CD14-positive monocyte (primary cell): Measurements from ENCODE around the gene CSAD. TPM values are rescaled to one million over a fixed set of nuclear protein-coding genes. Genes with fewer than 3 reads are reported as not detected.

Experiments used
- DNase-seq, 3 donors: peaks; one replicate each; pipeline ENCODE4 v3.0.0-alpha.2; 2011 to 2022
- H2AFZ ChIP-seq: 2 replicates; pipeline ENCODE4 v1.6.0; 2012; ENCODE audit warnings: mild to moderate bottlenecking, low read depth, low read length, inconsistent platforms; ENCODE audit not compliant: insufficient read depth, poor library complexity, severe bottlenecking
- H3K27ac ChIP-seq, 2 donors: 1 replicate in 1 of 2; 2 replicates in 1 of 2; pipeline ENCODE4 v1.5.1; 2012 to 2013; ENCODE audit warnings: low read length in 2 of 2, control low read depth in 1 of 2, inconsistent platforms in 1 of 2, low read depth in 1 of 2, mild to moderate bottlenecking in 1 of 2
- H3K27me3 ChIP-seq, 2 donors: one replicate each; pipeline versions ENCODE4 v1.6.0 to v1.6.1; 2011 to 2013; ENCODE audit warnings: low read length in 2 of 2; ENCODE audit not compliant: control insufficient read depth in 2 of 2, insufficient read depth in 2 of 2
- H3K36me3 ChIP-seq, 2 donors: replicated peaks in 1 of 2; 1 replicate in 1 of 2; 2 replicates in 1 of 2; pipeline versions ENCODE4 v1.5.1 to v1.6.1; 2012 to 2013; ENCODE audit warnings: low read length in 2 of 2, control low read depth in 1 of 2, inconsistent platforms in 1 of 2, mild to moderate bottlenecking in 1 of 2; ENCODE audit not compliant: insufficient read depth in 2 of 2, control insufficient read depth in 1 of 2
- H3K4me1 ChIP-seq, 2 donors: 1 replicate in 1 of 2; 2 replicates in 1 of 2; pipeline versions ENCODE4 v1.5.1 to v1.6.1; 2012 to 2013; ENCODE audit warnings: low read length in 2 of 2, control low read depth in 1 of 2, inconsistent platforms in 1 of 2, mild to moderate bottlenecking in 1 of 2, moderate library complexity in 1 of 2; ENCODE audit not compliant: insufficient read depth in 2 of 2, control insufficient read depth in 1 of 2
- H3K4me2 ChIP-seq: replicated peaks from 2 replicates; pipeline ENCODE3; 2012; ENCODE audit warnings: low read length, moderate library complexity, mild to moderate bottlenecking; ENCODE audit not compliant: poor library complexity, severe bottlenecking; ENCODE audit errors: extremely low read depth
- H3K4me3 ChIP-seq, 3 experiments: fragments of 200-600 bp in 1 of 3; sonication (generic) in 1 of 3; replicated peaks in 1 of 3; 1 replicate in 2 of 3; 2 replicates in 1 of 3; pipeline ENCODE4 v1.5.1; 2011 to 2013; ENCODE audit warnings: low read length in 3 of 3, mild to moderate bottlenecking in 3 of 3, control low read depth in 2 of 3, low read depth in 2 of 3, inconsistent platforms in 1 of 3, moderate library complexity in 1 of 3
- H3K79me2 ChIP-seq: 2 replicates; pipeline ENCODE4 v1.6.0; 2012; ENCODE audit warnings: mild to moderate bottlenecking, control low read depth, inconsistent platforms, low read length, moderate library complexity; ENCODE audit not compliant: insufficient read depth
- H3K9ac ChIP-seq: 2 replicates; pipeline ENCODE4 v1.6.0; 2017; ENCODE audit warnings: low read length, mild to moderate bottlenecking; ENCODE audit not compliant: insufficient read depth, poor library complexity, severe bottlenecking
- H3K9me3 ChIP-seq, 2 donors: replicated peaks in 1 of 2; 1 replicate in 1 of 2; 2 replicates in 1 of 2; pipeline versions ENCODE4 v1.5.1 to v1.6.1; 2012 to 2013; ENCODE audit warnings: low read length in 2 of 2, control low read depth in 1 of 2; ENCODE audit not compliant: control insufficient read depth in 1 of 2, insufficient read depth in 1 of 2
- H4K20me1 ChIP-seq: 2 replicates; pipeline ENCODE4 v1.6.0; 2012; ENCODE audit warnings: mild to moderate bottlenecking, low read length, control low read depth, moderate library complexity; ENCODE audit not compliant: insufficient read depth
- H3K27ac Mint-ChIP-seq, 7 donors: one replicate each; pipeline ENCODE4 v1.8.0; 2020; ENCODE audit warnings: mild to moderate bottlenecking in 7 of 7, mixed read lengths in 7 of 7, moderate library complexity in 6 of 7, inconsistent platforms in 2 of 7
- H3K27me3 Mint-ChIP-seq, 3 donors: one replicate each; pipeline ENCODE4 v1.8.0; 2021 to 2022; ENCODE audit warnings: low read depth in 3 of 3, mild to moderate bottlenecking in 3 of 3, mixed read lengths in 3 of 3, moderate library complexity in 3 of 3, inconsistent platforms in 1 of 3
- H3K36me3 Mint-ChIP-seq, 2 donors: one replicate each; pipeline ENCODE4 v1.8.0; 2020; ENCODE audit warnings: mixed read lengths in 2 of 2, inconsistent platforms in 1 of 2, mild to moderate bottlenecking in 1 of 2
- H3K4me1 Mint-ChIP-seq: one replicate; pipeline ENCODE4 v1.8.0; 2020; ENCODE audit warnings: mild to moderate bottlenecking, mixed read lengths
- H3K4me3 Mint-ChIP-seq, 2 donors: one replicate each; pipeline ENCODE4 v1.8.0; 2020; ENCODE audit warnings: mild to moderate bottlenecking in 2 of 2, mixed read lengths in 2 of 2, moderate library complexity in 1 of 2
- H3K9me3 Mint-ChIP-seq, 7 donors: one replicate each; pipeline ENCODE4 v1.8.0; 2020 to 2022; ENCODE audit warnings: mixed read lengths in 7 of 7, mild to moderate bottlenecking in 6 of 7, moderate library complexity in 6 of 7, inconsistent platforms in 2 of 7
- CTCF ChIP-seq: fragments of 200-600 bp; IDR thresholded peaks from one replicate; pipeline ENCODE4 v1.8.0; 2022; ENCODE audit warnings: antibody characterized with exemption, mild to moderate bottlenecking
- WGBS: methylation state at CpG from one replicate; pipeline ENCODE4 v1.1.5; 2013; ENCODE audit warnings: missing lambda C conversion rate; ENCODE audit not compliant: insufficient coverage; 5-methylcytosine and 5-hydroxymethylcytosine counted together
- intact Hi-C, 2 donors: fragments of 100-400 bp; cut with micrococcal nuclease; formaldehyde crosslinking; loops; one replicate each; pipeline versions ENCODE4 v1.15.0 to v1.15.1; 2023
- polyA plus RNA-seq, 3 donors: library from polyadenylated mRNA; depleted of rRNA in 1 of 3; unstranded in 2 of 3; stranded (reverse) in 1 of 3; fragments of 300-500 nt in 2 of 3; fragments of >200 nt in 1 of 3; fragmentation: Illumina TruSeq in 2 of 3; gene quantifications; 1 replicate in 2 of 3; 2 replicates in 1 of 3; pipeline ENCODE4 v1.2.3, GENCODE V29; 2012 to 2021

CSAD gene
- polyA plus RNA-seq, 3 donors = 1.3 to 145 (median 1.4) TPM

- peaks cover 38% of the 10 kb centered on the region for H3K4me1 Mint-ChIP-seq
- no peak overlapping the region for H3K27ac ChIP-seq
Measured at GRCh38 chr12:53185582-53186153, 4.9 kb upstream of the CSAD start.

GRCh38 chr12:53184828-53185227 lies 4.1 kb upstream of the CSAD start:
- Histone ChIP-seq H3K4me3 (no peak overlapping the region), H3K27ac (peak overlapping the region in 1 of 2 donors; percentile 16), H2AFZ (no peak overlapping the region), H3K9ac (no peak overlapping the region), H4K20me1 (peaks cover 60% of the 10 kb centered on the region), H3K36me3 (peaks cover 55 to 69% of the 10 kb centered on the region in 2 donors), H3K27me3 (no peaks in the 10 kb centered on the region), H3K79me2 (peaks cover 41% of the 10 kb centered on the region), H3K4me1 (peaks cover 29 to 36% of the 10 kb centered on the region in 2 donors), H3K4me2 (no peak overlapping the region), H3K9me3 (no peaks in the 10 kb centered on the region)
- H3K9me3 Mint-ChIP-seq = no peaks in the 10 kb centered on the region
- TF ChIP-seq CTCF = no peak
- 94% methylated on average over 6 of the region's 6 CpGs for WGBS
- H3K27ac Mint-ChIP-seq = peak overlapping the region in 1 of 7 donors; percentile 6
- peaks cover 39% of the 10 kb centered on the region for H3K4me1 Mint-ChIP-seq
- intact Hi-C loops = no loop called here
- H3K27me3 Mint-ChIP-seq = no peaks in the 10 kb centered on the region
- no peak for DNase-seq
- peaks cover 51 to 70% of the 10 kb centered on the region in 2 donors for H3K36me3 Mint-ChIP-seq
- no peak overlapping the region for H3K4me3 Mint-ChIP-seq

More at GRCh38 chr12:53185582-53186153, 4.9 kb upstream of the CSAD start:
- Histone ChIP-seq H4K20me1 (peaks cover 66% of the 10 kb centered on the region), H2AFZ (no peak overlapping the region), H3K4me1 (peaks cover 26 to 33% of the 10 kb centered on the region in 2 donors), H3K4me3 (no peak overlapping the region), H3K79me2 (peaks cover 41% of the 10 kb centered on the region), H3K9ac (no peak overlapping the region), H3K36me3 (peaks cover 56 to 70% of the 10 kb centered on the region in 2 donors), H3K9me3 (no peaks in the 10 kb centered on the region), H3K27me3 (no peaks in the 10 kb centered on the region), H3K4me2 (no peak overlapping the region)
- peaks cover 51 to 70% of the 10 kb centered on the region in 2 donors for H3K36me3 Mint-ChIP-seq
- no peak for DNase-seq
- no peak overlapping the region for H3K27ac Mint-ChIP-seq
- intact Hi-C loops = no loop called here
- H3K9me3 Mint-ChIP-seq = peaks cover 0 to 2% (median 0%) of the 10 kb centered on the region in 7 donors
- no peak overlapping the region for H3K4me3 Mint-ChIP-seq
- WGBS = no CpG with 5 or more reads among the region's 3 CpGs
- no peaks in the 10 kb centered on the region for H3K27me3 Mint-ChIP-seq
- TF ChIP-seq CTCF = no peak
